H1 (cell line): Measurements from ENCODE around the gene CCDC106. TPM values are rescaled to one million over a fixed set of nuclear protein-coding genes. Genes with fewer than 3 reads are reported as not detected.

Experiments used
- CTCF ChIA-PET: fragments of 300-600 bp; sonication (Branson Sonifier 250); formaldehyde crosslinking; loops from one replicate; lab custom pipeline; 2021; ENCODE audit not compliant: partially characterized antibody; lab: Charles Lee
- POLR2A ChIA-PET: fragments of 300-600 bp; sonication (Branson Sonifier 250); formaldehyde crosslinking; loops from one replicate; lab custom pipeline; 2021; ENCODE audit warnings: inconsistent platforms; ENCODE audit not compliant: partially characterized antibody; lab: Charles Lee
- DNase-seq, 2 experiments: peaks; one replicate each; pipeline versions ENCODE4 v3.0.0 to v3.0.0-alpha.2; 2010 to 2022; ENCODE audit warnings: low spot score in 2 of 2, low read depth in 1 of 2, mixed read lengths in 1 of 2
- FAIRE-seq: peaks from 2 replicates; lab custom pipeline; 2011; peaks lifted over from hg19 to GRCh38; lab: Jason Lieb, UNC
- H2AFZ ChIP-seq: 2 replicates; pipeline ENCODE4 v1.8.1; 2012; ENCODE audit warnings: low read length, inconsistent platforms
- H2AK5ac ChIP-seq: 2 replicates; pipeline ENCODE4 v1.6.1; 2013; ENCODE audit warnings: low read depth, low read length
- H2BK120ac ChIP-seq: replicated peaks from 2 replicates; pipeline ENCODE3; 2013; ENCODE audit warnings: low read depth, low read length, inconsistent platforms
- H2BK12ac ChIP-seq: 2 replicates; pipeline ENCODE4 v1.6.1; 2013; ENCODE audit warnings: low read depth, low read length
- H2BK15ac ChIP-seq: 2 replicates; pipeline ENCODE4 v1.6.1; 2013; ENCODE audit warnings: low read length
- H2BK20ac ChIP-seq: 2 replicates; pipeline ENCODE4 v1.6.1; 2013; ENCODE audit warnings: low read length
- H2BK5ac ChIP-seq: 2 replicates; pipeline ENCODE4 v1.6.1; 2013; ENCODE audit warnings: low read depth, low read length
- H3K14ac ChIP-seq: 2 replicates; pipeline ENCODE4 v1.6.1; 2013; ENCODE audit warnings: inconsistent platforms; ENCODE audit not compliant: insufficient read length
- H3K18ac ChIP-seq: 2 replicates; pipeline ENCODE4 v1.6.1; 2013; ENCODE audit warnings: low read length; ENCODE audit errors: extremely low read depth
- H3K23ac ChIP-seq: 2 replicates; pipeline ENCODE4 v1.6.1; 2013; ENCODE audit warnings: inconsistent platforms; ENCODE audit not compliant: insufficient read length
- H3K23me2 ChIP-seq: 2 replicates; pipeline ENCODE4 v1.6.1; 2013; ENCODE audit warnings: low read depth, low read length
- H3K27ac ChIP-seq: 2 replicates; pipeline ENCODE4 v1.6.1; 2011; ENCODE audit warnings: low read depth, low read length, inconsistent platforms
- H3K27me3 ChIP-seq, 4 experiments: replicated peaks in 1 of 4; 1 replicate in 1 of 4; 2 replicates in 3 of 4; pipeline versions ENCODE4 v1.6.1 to v1.8.1; 2011 to 2013; ENCODE audit warnings: low read length in 3 of 4, mild to moderate bottlenecking in 3 of 4, inconsistent platforms in 2 of 4, mixed read lengths in 2 of 4, moderate library complexity in 1 of 4; ENCODE audit not compliant: control insufficient read depth in 3 of 4, insufficient read depth in 3 of 4; ENCODE audit errors: extremely low read depth in 1 of 4
- H3K36me3 ChIP-seq, 4 experiments: 2 replicates each; pipeline versions ENCODE4 v1.6.1 to v1.8.1; 2011 to 2013; ENCODE audit warnings: mild to moderate bottlenecking in 4 of 4, low read length in 3 of 4, moderate library complexity in 2 of 4, control low read depth in 1 of 4, inconsistent platforms in 1 of 4; ENCODE audit not compliant: insufficient read depth in 4 of 4, control insufficient read depth in 2 of 4
- H3K4ac ChIP-seq: replicated peaks from 2 replicates; pipeline ENCODE3; 2013; ENCODE audit warnings: low read length, low read depth, mixed read lengths, inconsistent platforms; ENCODE audit not compliant: insufficient read length
- H3K4me1 ChIP-seq, 4 experiments: replicated peaks in 1 of 4; 1 replicate in 1 of 4; 2 replicates in 3 of 4; pipeline versions ENCODE4 v1.6.1 to v1.8.1; 2011 to 2013; ENCODE audit warnings: low read length in 3 of 4, inconsistent platforms in 2 of 4, mixed read lengths in 1 of 4; ENCODE audit not compliant: insufficient read depth in 4 of 4, control insufficient read depth in 3 of 4
- H3K4me2 ChIP-seq, 2 experiments: 2 replicates each; pipeline versions ENCODE4 v1.6.1 to v1.8.1; 2011 to 2013; ENCODE audit warnings: low read depth in 2 of 2, low read length in 2 of 2, control low read depth in 1 of 2, inconsistent platforms in 1 of 2, mild to moderate bottlenecking in 1 of 2; ENCODE audit not compliant: insufficient read depth in 1 of 2
- H3K4me3 ChIP-seq, 4 experiments: fragments of 200-600, 300-600 bp in 1 of 4; sonication (generic), shearing (Covaris generic), sonication (Bioruptor Twin) in 1 of 4; 2 replicates each; pipeline versions ENCODE4 v1.5.1 to v1.8.1; 2011 to 2016; ENCODE audit warnings: low read length in 4 of 4, low read depth in 3 of 4, control low read depth in 2 of 4, inconsistent platforms in 2 of 4, mild to moderate bottlenecking in 2 of 4, mixed read lengths in 1 of 4, moderate library complexity in 1 of 4; ENCODE audit not compliant: insufficient read depth in 2 of 4; ENCODE audit errors: extremely low read depth in 1 of 4
- H3K56ac ChIP-seq: replicated peaks from 2 replicates; pipeline ENCODE3; 2013; ENCODE audit warnings: low read depth, mild to moderate bottlenecking, mixed read lengths, low read length, inconsistent platforms; ENCODE audit not compliant: insufficient read length
- H3K79me1 ChIP-seq: 2 replicates; pipeline ENCODE4 v1.6.1; 2013; ENCODE audit warnings: low read depth, low read length, control low read depth
- H3K79me2 ChIP-seq, 2 experiments: 2 replicates each; pipeline versions ENCODE4 v1.6.1 to v1.8.1; 2012 to 2013; ENCODE audit warnings: low read length in 2 of 2, mild to moderate bottlenecking in 2 of 2, inconsistent platforms in 1 of 2; ENCODE audit not compliant: insufficient read depth in 2 of 2, control insufficient read depth in 1 of 2
- H3K9ac ChIP-seq, 4 experiments: replicated peaks in 1 of 4; 1 replicate in 1 of 4; 2 replicates in 3 of 4; pipeline versions ENCODE4 v1.6.1 to v1.8.1; 2011 to 2013; ENCODE audit warnings: low read depth in 3 of 4, low read length in 3 of 4, control low read depth in 2 of 4, mild to moderate bottlenecking in 2 of 4, moderate library complexity in 2 of 4, inconsistent platforms in 1 of 4; ENCODE audit errors: extremely low read depth in 1 of 4
- H3K9me3 ChIP-seq, 2 experiments: 2 replicates each; pipeline versions ENCODE4 v1.6.1 to v1.8.1; 2012 to 2013; ENCODE audit warnings: mild to moderate bottlenecking in 2 of 2, moderate library complexity in 2 of 2, control low read depth in 1 of 2, inconsistent platforms in 1 of 2, low read depth in 1 of 2, low read length in 1 of 2, mixed read lengths in 1 of 2; ENCODE audit not compliant: insufficient read depth in 2 of 2
- H4K20me1 ChIP-seq, 2 experiments: replicated peaks in 1 of 2; 2 replicates each; pipeline versions ENCODE3 to v1.8.1; 2011 to 2013; ENCODE audit warnings: inconsistent platforms in 2 of 2, low read length in 2 of 2, mild to moderate bottlenecking in 1 of 2; ENCODE audit not compliant: insufficient read depth in 2 of 2, control insufficient read depth in 1 of 2
- H4K5ac ChIP-seq: 2 replicates; pipeline ENCODE4 v1.6.1; 2013; ENCODE audit warnings: low read length, low read depth, mixed read lengths, inconsistent platforms; ENCODE audit not compliant: insufficient read length
- H4K8ac ChIP-seq: 2 replicates; pipeline ENCODE4 v1.8.0; 2013; ENCODE audit warnings: mild to moderate bottlenecking, moderate library complexity, low read length, inconsistent platforms; ENCODE audit not compliant: insufficient read depth; ENCODE audit errors: extremely low read depth
- H4K91ac ChIP-seq: replicated peaks from 2 replicates; pipeline ENCODE3; 2013; ENCODE audit warnings: low read length, mixed read lengths, inconsistent platforms; ENCODE audit not compliant: insufficient read length
- CTBP2 ChIP-seq: IDR thresholded peaks from 2 replicates; pipeline ENCODE4 v1.7.0; 2011; ENCODE audit warnings: borderline replicate concordance, mild to moderate bottlenecking, moderate library complexity, mixed read lengths, low read length; ENCODE audit not compliant: insufficient read depth, insufficient read length
- HDAC6 ChIP-seq: IDR thresholded peaks from one replicate; pipeline ENCODE4 v1.7.1; 2012; ENCODE audit warnings: low read depth, mild to moderate bottlenecking, inconsistent platforms, low read length, moderate library complexity
- KDM5A ChIP-seq: fragments of 200-600 bp; IDR thresholded peaks from 2 replicates; pipeline ENCODE4 v1.7.1; 2012; ENCODE audit warnings: mild to moderate bottlenecking, low read length, inconsistent platforms, mixed read lengths
- WGBS, 2 experiments: shearing (Covaris generic) in 1 of 2; methylation state at CpG; one replicate each; pipeline versions ENCODE4 v1.1.6 to v1.1.7; 2013 to 2015; ENCODE audit warnings: low lambda C conversion rate in 2 of 2, mixed read lengths in 2 of 2, inconsistent platforms in 1 of 2, low coverage in 1 of 2, missing lambda C conversion rate in 1 of 2; ENCODE audit not compliant: insufficient replicate concordance in 2 of 2, insufficient coverage in 1 of 2, insufficient read length in 1 of 2; ENCODE audit errors: extremely low coverage in 1 of 2, missing lambda C conversion rate in 1 of 2; 5-methylcytosine and 5-hydroxymethylcytosine counted together
- polyA plus RNA-seq, 7 experiments: library from polyadenylated mRNA; depleted of rRNA in 3 of 7; stranded (reverse) in 5 of 7; unstranded in 2 of 7; fragments of >200 nt in 5 of 7; fragments of 200-250 nt in 2 of 7; gene quantifications; 1 replicate in 5 of 7; 2 replicates in 1 of 7; 4 replicates in 1 of 7; pipeline versions ENCODE4 v1.2.1 to v1.2.3, GENCODE V29; 2011 to 2013; ENCODE audit warnings: missing spikeins in 2 of 7, mixed read lengths in 2 of 7
- total RNA-seq: library from RNA; stranded (reverse); fragmentation: NEBNext Ultra II Directional; extraction: Animal tissue kit (Norgen Biotek cat#: 25700); gene quantifications from 2 replicates; pipeline ENCODE4 v1.2.1, GENCODE V29; 2021

Gene CCDC106
- total and polyA plus RNA-seq, 2 of the 8 experiments (the other 6 are each of a cell fraction or from before 2014, with no cell fraction given) = 12.0 to 20.1 TPM

DNA sequence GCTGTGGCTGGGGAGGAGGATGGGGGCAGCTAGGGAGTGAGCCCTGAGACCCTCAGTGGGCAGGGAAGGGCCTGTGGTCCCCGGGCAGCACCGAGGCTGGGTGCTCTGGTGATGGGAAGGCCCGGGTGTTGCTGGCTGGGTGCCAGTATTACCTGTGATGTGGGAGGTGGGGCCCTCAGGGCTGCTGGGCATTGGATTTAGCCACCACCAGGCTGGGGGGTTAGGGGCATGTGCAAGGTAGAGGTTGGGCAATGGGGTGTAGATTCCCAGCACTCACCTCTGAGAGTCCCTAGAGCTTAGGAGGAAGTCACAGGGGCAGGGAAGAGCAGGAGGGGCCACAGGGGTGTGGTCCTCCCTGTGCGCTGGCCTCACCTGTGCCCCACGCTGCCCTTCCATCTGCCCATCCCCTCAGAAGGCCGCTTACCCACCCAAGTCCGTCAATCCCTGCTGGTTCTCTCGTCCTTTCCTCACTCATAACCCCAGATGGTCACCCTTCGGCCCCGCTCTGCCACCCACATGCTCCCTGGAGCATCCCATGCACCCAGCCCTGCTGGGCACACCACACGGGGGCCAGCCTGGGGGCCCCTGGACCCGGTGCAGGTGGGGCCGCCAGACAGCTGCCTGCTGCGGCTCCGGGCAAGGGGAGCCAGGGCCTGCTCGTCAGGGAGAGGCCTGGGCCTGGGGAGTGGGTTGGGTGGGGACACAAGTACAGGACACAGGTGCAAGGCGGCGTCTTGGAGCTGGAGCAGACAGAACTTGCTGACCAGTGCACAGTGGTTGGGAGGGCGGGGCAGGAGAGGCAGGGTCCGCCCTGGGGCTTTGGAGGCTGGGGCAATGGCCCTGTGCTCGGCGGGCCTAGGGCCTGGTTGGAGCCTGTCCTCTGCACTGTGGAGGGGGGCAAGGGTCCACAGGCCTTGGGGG, 39.5 kb downstream of the CCDC106 start:
- Histone ChIP-seq H3K9ac (no peak overlapping the region), H4K91ac (no peak overlapping the region), H3K27ac (no peak overlapping the region), H2AFZ (no peak overlapping the region), H3K14ac (no peak overlapping the region), H3K79me2 (peaks cover 0 to 22% of the 10 kb centered on the region in 2 experiments; a peak in 1 of 4 replicates), H3K18ac (no peak overlapping the region), H3K9me3 (no peaks in the 10 kb centered on the region), H2BK12ac (no peak overlapping the region), H3K4me3 (no peak overlapping the region), H3K36me3 (peaks cover 2 to 46% (median 11%) of the 10 kb centered on the region in 4 experiments; a peak in 5 of 8 replicates), H3K4me1 (no peaks in the 10 kb centered on the region), H4K20me1 (peaks cover 1 to 39% of the 10 kb centered on the region in 2 experiments), H3K4ac (no peak overlapping the region), H2BK5ac (no peak overlapping the region), H3K79me1 (peaks cover 5% of the 10 kb centered on the region), H2BK120ac (no peak overlapping the region), H3K27me3 (no peaks in the 10 kb centered on the region; a peak in 1 of 7 replicates), H2BK20ac (no peak overlapping the region), H2BK15ac (no peak overlapping the region), H4K5ac (no peak overlapping the region), H3K4me2 (no peak overlapping the region), H2AK5ac (no peak overlapping the region), H3K23ac (no peak overlapping the region), H3K23me2 (no peaks in the 10 kb centered on the region), H4K8ac (peak overlapping the region; percentile 51; the same call in 1 of the 2 replicates), H3K56ac (no peak overlapping the region)
- ChIA-PET CTCF (interaction anchor here (2.2 to 2.7 kb wide), 2 partner anchors 16 kb away, joined by 6 to 9 read pairs; no protein-coding TSS in a partner anchor), POLR2A (interaction anchor here (1.5 kb wide), 1 partner anchor 12 kb away, joined by 4 read pairs; no protein-coding TSS in a partner anchor)
- WGBS, 2 experiments = 95% methylated on average over 20 of the region's 22 CpGs; no CpG with 5 or more reads in 1 of the 2 experiments
- no peak for TF ChIP-seq HDAC6
- no peak for TF ChIP-seq KDM5A
- no peak for TF ChIP-seq CTBP2
- DNase-seq (no peak), FAIRE-seq (no peak)
